HEK293T (cell line): ENCODE data around the gene HUWE1.

ENCODE experiments used
- CTCF ChIA-PET: fragments of 350-600 bp; formaldehyde crosslinking; extraction: SDS; loops from one replicate; lab custom pipeline; 2021; ENCODE audit warnings: antibody characterized with exemption, inconsistent platforms; lab: Yijun Ruan, JAX
- POLR2A ChIA-PET: fragments of 350-600 bp; formaldehyde crosslinking; extraction: SDS; loops from one replicate; lab custom pipeline; 2020; ENCODE audit warnings: antibody characterized with exemption, inconsistent platforms; lab: Yijun Ruan, JAX
- DNase-seq: peaks from one replicate; pipeline ENCODE4 v3.0.0; 2012; ENCODE audit warnings: mixed read lengths; ENCODE audit errors: extremely low spot score
- ARNT ChIP-seq: fragments of 450-650 bp; IDR thresholded peaks from 2 replicates; pipeline ENCODE4 v1.6.1; 2017; ENCODE audit warnings: mild to moderate bottlenecking
- BHLHE40 ChIP-seq: fragments of 450-650 bp; IDR thresholded peaks from 2 replicates; pipeline ENCODE4 v1.6.1; 2016; ENCODE audit warnings: mild to moderate bottlenecking, moderate library complexity, borderline replicate concordance
- CTBP1 ChIP-seq: fragments of 450-650 bp; IDR thresholded peaks from 2 replicates; pipeline ENCODE4 v1.6.1; 2016; ENCODE audit warnings: borderline replicate concordance
- ELF4 ChIP-seq: fragments of 450-650 bp; IDR thresholded peaks from 2 replicates; pipeline ENCODE4 v1.6.1; 2017; ENCODE audit warnings: antibody characterized with exemption
- FOXA1 ChIP-seq: fragments of 450-650 bp; IDR thresholded peaks from 2 replicates; pipeline ENCODE4 v1.6.1; 2016; ENCODE audit warnings: mild to moderate bottlenecking
- FOXK2 ChIP-seq: fragments of 450-650 bp; IDR thresholded peaks from 2 replicates; pipeline ENCODE4 v1.6.1; 2016; ENCODE audit warnings: mild to moderate bottlenecking
- FOXM1 ChIP-seq: fragments of 450-650 bp; IDR thresholded peaks from 2 replicates; pipeline ENCODE4 v1.6.1; 2017; ENCODE audit warnings: mild to moderate bottlenecking, borderline replicate concordance
- HDGF ChIP-seq: fragments of 450-650 bp; IDR thresholded peaks from 2 replicates; pipeline ENCODE4 v1.6.1; 2017; ENCODE audit warnings: antibody characterized with exemption, borderline replicate concordance
- L3MBTL2 ChIP-seq: fragments of 450-650 bp; conservative IDR thresholded peaks from 2 replicates; pipeline ENCODE4 v1.6.1; 2016; ENCODE audit warnings: mild to moderate bottlenecking
- LEF1 ChIP-seq: fragments of 450-650 bp; IDR thresholded peaks from 2 replicates; pipeline ENCODE4 v1.6.1; 2017; ENCODE audit warnings: mild to moderate bottlenecking, borderline replicate concordance
- NFRKB ChIP-seq: fragments of 450-650 bp; IDR thresholded peaks from 2 replicates; pipeline ENCODE4 v1.6.1; 2016; ENCODE audit warnings: mild to moderate bottlenecking, moderate library complexity
- PKNOX1 ChIP-seq: fragments of 450-650 bp; IDR thresholded peaks from 2 replicates; pipeline ENCODE4 v1.6.1; 2016
- SP1 ChIP-seq: fragments of 450-650 bp; IDR thresholded peaks from 2 replicates; pipeline ENCODE4 v1.6.1; 2017
- SUZ12 ChIP-seq: fragments of 450-650 bp; IDR thresholded peaks from 2 replicates; pipeline ENCODE4 v1.6.1; 2016; ENCODE audit warnings: mild to moderate bottlenecking
- TARDBP ChIP-seq: fragments of 450-650 bp; IDR thresholded peaks from 2 replicates; pipeline ENCODE4 v1.6.1; 2016
- ZNF384 ChIP-seq: fragments of 450-650 bp; IDR thresholded peaks from 2 replicates; pipeline ENCODE4 v1.6.1; 2016

The HUWE1 gene

GRCh38 chrX:53694642-53695041, 8.1 kb upstream of the HUWE1 start:
- POLR2A ChIA-PET, result interaction anchor here (1.0 kb wide), 1 partner anchor 11 kb away, joined by 3 read pairs; no protein-coding TSS in a partner anchor
- no peak for TF ChIP-seq CTBP1
- TF ChIP-seq NFRKB, result no peak
- TF ChIP-seq ELF4, result no peak
- no peak for TF ChIP-seq TARDBP
- TF ChIP-seq FOXA1, result no peak
- TF ChIP-seq ARNT, result no peak
- no peak for DNase-seq
- CTCF ChIA-PET, result no interaction called here

- CTCF ChIA-PET, result no interaction called here
- DNase-seq, result no peak
- TF ChIP-seq ELF4, result no peak
- no peak for TF ChIP-seq ZNF384
- POLR2A ChIA-PET, result no interaction called here
Measured at GRCh38 chrX:53688300-53688699, 1.8 kb upstream of the HUWE1 start.

- DNase-seq, result no peak
- ChIA-PET POLR2A (interaction anchor here (0.6 to 2.0 kb wide), 8 partner anchors 10 to 263 kb away, joined by 3 to 9 read pairs (median 4); partner anchors contain the start of genes RIBC1 and SMC1A), CTCF (no interaction called here)
- no peak for TF ChIP-seq SUZ12
- TF ChIP-seq L3MBTL2, result no peak
- no peak for TF ChIP-seq PKNOX1
- TF ChIP-seq LEF1, result no peak
- TF ChIP-seq FOXA1, result no peak
- no peak for TF ChIP-seq BHLHE40
- no peak for TF ChIP-seq CTBP1
- no peak for TF ChIP-seq ARNT
- no peak for TF ChIP-seq TARDBP
- TF ChIP-seq FOXM1, result no peak
Measured at GRCh38 chrX:53685711-53686110, 808 bp downstream of the HUWE1 start.

- ChIA-PET POLR2A (interaction anchor here (0.7 to 2.0 kb wide), 20 partner anchors 9 to 359 kb away, joined by 3 to 17 read pairs (median 4); partner anchors contain the start of gene SMC1A), CTCF (interaction anchor here (0.7 kb wide), 1 partner anchor 56 kb away, joined by 3 read pairs; no protein-coding TSS in a partner anchor)
- DNase-seq, result no peak
- TF ChIP-seq BHLHE40, result no peak
- no peak for TF ChIP-seq FOXM1
- TF ChIP-seq SP1, result no peak
- TF ChIP-seq NFRKB, result no peak
- TF ChIP-seq LEF1, result no peak
- TF ChIP-seq FOXK2, result no peak
- TF ChIP-seq HDGF, result no peak
- TF ChIP-seq SUZ12, result no peak
- no peak for TF ChIP-seq CTBP1
- no peak for TF ChIP-seq TARDBP
- no peak for TF ChIP-seq L3MBTL2
- TF ChIP-seq PKNOX1, result no peak
- TF ChIP-seq FOXA1, result no peak
- no peak for TF ChIP-seq ARNT
- TF ChIP-seq ELF4, result no peak
Measured at GRCh38 chrX:53684415-53685192, 1.9 kb downstream of the HUWE1 start.

GRCh38 chrX:53683556-53684414, 2.7 kb downstream of the HUWE1 start:
- peak; percentile 77 for DNase-seq
- ChIA-PET CTCF (interaction anchor here (0.6 kb wide), 1 partner anchor 665 kb away, joined by 4 read pairs; no protein-coding TSS in a partner anchor), POLR2A (interaction anchor here (0.7 to 2.0 kb wide), 22 partner anchors 8 to 359 kb away, joined by 3 to 17 read pairs (median 4); partner anchors contain the start of gene SMC1A)
- TF ChIP-seq BHLHE40, result no peak
- no peak for TF ChIP-seq ARNT
- no peak for TF ChIP-seq ZNF384
- TF ChIP-seq ELF4, result peak; percentile 32; the same call in 1 of the 2 replicates
- peak; percentile 70 for TF ChIP-seq NFRKB
- TF ChIP-seq CTBP1, result no peak
- peak; percentile 30; the same call in 1 of the 2 replicates for TF ChIP-seq L3MBTL2
- TF ChIP-seq TARDBP, result no peak

- TF ChIP-seq ZNF384 (no peak), ELF4 (no peak), BHLHE40 (no peak), PKNOX1 (no peak), ARNT (no peak)
- DNase-seq, result peak; percentile 12
- POLR2A ChIA-PET, result interaction anchor here (0.6 to 2.0 kb wide), 6 partner anchors 9 to 149 kb away, joined by 3 to 17 read pairs (median 4); no protein-coding TSS in a partner anchor
- CTCF ChIA-PET, result interaction anchor here (0.6 kb wide), 1 partner anchor 666 kb away, joined by 4 read pairs; no protein-coding TSS in a partner anchor
Measured at GRCh38 chrX:53682885-53683555, 3.5 kb downstream of the HUWE1 start.
